ENCODE measurements around the gene HP1BP3.

The HP1BP3 gene

GRCh38 chr1:20695515-20695914 lies 91.6 kb downstream of the HP1BP3 start:
- H3K4me3 ChIP-seq (ENCODE audit: low read depth, low read length), result no peak overlapping the region
- no peak for TF ChIP-seq CTCF (IDR thresholded peaks at IDR 0.05; ENCODE audit: low read depth, low read length)

- no peak for TF ChIP-seq CTCF (IDR thresholded peaks at IDR 0.05; ENCODE audit: low read depth, low read length)
- no peak overlapping the region for H3K4me3 ChIP-seq (ENCODE audit: low read depth, low read length)
Measured at GRCh38 chr1:20693623-20694022, 93.5 kb downstream of the HP1BP3 start.
